HG03521 (cell line): ENCODE measurements around the gene CPAMD8.

Experiments
- ATAC-seq: cut with Tn5 transposase; IDR thresholded peaks from one replicate; pipeline ENCODE4 v1.9.1; 2021; ENCODE audit warnings: mild to moderate bottlenecking, moderate library complexity; ENCODE audit not compliant: unreplicated experiment

Gene CPAMD8

DNA sequence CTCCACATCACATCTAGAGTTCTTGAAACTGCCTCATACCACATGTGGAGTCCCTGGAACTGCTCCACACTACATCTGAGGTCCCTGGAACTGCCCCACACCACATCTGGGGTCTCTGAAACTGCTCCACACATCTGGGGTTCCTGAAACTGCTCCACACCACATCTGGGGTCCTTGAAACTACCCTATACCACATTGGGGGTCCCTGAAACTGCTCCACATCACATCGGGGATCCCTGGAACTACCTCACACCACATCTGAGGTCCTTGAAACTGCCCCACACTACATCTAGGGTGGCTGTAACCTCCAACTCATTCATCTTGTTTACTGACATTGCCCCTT, 104.0 kb downstream of the CPAMD8 start:
- no peak for ATAC-seq

DNA sequence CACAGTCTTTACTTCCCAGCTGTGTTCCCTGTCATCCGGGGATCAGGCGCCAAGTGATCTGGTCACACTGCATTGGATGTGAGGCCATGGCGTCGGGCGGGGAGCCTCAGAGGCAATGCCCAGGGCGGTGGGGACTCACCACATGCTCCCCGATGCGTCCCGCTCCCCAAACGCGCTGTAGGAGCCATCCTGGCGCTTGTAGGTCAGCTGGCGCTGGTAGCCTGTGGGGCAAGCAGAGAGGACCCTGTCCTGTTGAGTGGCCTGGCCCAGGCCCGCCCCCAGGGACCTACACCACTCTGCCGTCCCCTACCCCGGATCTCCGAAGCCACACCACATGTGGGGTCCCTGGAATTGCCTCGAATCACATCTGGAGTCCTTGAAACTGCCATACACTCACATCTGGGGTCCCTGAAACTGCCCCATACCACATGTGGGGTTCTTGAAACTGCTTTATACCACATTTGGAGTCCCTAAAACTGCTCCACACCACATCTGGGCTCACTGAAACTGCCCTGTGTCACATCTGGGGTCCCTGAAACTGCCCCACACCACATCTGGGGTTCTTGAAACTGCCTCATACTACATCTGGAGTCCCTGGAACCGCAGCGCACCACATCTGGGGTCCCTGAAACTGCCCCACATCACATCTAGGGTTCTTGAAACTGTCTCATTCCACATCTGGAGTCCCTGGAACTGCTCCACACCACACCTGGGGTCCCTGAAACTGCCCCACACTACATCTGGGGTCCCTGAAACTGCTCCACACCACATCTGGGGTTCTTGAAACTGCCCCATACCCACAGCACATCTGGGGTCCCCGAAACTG, 104.6 kb downstream of the CPAMD8 start:
- no peak for ATAC-seq

DNA sequence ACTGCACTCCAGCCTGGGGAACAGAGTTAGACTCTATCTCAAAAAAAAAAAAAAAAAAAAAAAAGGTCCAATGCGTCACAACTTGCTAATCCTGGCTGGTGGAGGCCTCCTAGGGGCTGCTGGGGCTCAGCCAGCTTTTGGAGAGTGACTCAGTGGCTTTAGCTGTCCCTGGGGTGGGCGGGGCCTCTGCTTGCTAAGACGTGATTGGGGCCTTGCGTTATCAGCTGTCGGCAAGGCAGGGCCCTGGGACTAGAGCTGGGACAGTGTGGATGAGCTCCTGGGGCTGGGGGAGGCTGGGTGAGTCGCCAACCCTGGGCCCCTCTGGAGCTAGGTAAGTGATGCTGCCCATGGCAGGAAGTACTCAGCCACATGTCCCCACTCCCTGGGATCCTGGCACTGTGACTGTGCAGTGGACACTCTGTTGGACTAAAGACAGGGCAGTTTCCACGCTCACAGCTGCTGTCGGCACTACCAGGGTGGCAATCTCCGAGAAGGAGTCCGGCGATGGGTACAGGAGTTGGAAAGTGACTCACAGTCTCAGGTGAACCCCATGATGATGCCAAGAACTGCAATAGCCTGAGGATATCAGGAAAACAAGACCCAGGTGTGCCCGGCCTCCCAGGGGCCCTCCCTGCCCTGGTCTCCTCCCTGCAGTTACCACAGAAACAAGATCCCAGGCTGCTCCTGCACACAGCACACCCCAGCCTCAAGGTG, 105.6 kb downstream of the CPAMD8 start:
- ATAC-seq = no peak

DNA sequence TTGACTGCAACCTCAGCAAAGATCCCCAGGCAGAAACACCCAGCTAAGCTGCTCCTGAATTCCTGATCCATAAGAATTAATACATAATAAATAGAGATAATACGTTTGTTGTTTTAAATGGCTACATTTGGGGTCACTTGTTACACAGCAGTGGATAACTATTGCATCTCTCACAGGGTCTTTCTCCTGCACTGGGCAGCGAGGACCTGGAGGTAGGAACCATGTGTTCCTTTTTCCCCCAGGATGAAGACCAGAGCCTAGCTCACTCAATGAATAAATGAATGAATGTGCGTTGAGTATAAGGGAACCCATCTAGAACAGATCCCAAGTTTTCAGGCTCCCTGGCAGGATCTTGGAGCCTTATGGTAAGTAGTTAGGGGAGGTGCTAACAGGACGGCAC, 107.1 kb downstream of the CPAMD8 start:
- ATAC-seq = no peak

DNA sequence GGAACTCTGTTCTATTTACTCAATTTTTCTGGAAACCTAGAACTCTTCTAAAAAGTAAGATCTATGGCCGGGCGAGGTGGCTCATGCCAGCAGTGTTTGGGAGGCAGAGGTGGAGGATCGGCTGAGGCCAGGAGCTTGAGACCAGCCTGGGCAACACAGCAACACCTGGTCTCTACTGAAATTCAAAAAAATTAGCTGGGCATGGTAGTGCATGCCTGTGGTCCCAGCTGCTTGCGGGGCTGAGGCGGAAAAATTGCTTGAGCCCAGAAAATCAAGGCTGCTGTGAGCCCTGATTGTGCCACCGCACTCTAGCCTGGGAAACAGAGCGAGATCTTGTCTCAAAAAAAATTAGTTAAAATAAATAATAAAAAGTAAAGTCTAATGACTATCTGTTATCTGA, 109.2 kb downstream of the CPAMD8 start:
- ATAC-seq = no peak

DNA sequence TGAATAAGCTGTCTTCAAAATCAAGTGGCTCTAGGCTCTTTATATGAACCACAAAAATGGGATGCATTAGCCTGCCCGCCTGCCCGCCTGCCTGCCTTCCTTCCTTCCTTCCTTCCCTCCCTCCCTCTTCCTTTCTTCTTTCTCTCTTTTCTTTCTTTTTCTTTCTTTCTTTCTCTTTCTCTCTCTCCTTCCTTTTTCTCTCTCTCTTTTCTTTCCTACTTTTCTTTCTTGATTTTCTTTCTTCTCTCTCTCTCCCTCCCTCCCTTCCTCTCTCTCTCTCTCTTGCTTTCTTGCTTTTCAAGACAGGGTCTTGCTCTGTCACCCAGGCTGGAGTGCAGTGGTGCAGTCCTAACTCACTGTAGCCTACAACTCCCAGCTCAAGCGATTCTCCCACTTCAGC, 110.9 kb downstream of the CPAMD8 start:
- no peak for ATAC-seq

DNA sequence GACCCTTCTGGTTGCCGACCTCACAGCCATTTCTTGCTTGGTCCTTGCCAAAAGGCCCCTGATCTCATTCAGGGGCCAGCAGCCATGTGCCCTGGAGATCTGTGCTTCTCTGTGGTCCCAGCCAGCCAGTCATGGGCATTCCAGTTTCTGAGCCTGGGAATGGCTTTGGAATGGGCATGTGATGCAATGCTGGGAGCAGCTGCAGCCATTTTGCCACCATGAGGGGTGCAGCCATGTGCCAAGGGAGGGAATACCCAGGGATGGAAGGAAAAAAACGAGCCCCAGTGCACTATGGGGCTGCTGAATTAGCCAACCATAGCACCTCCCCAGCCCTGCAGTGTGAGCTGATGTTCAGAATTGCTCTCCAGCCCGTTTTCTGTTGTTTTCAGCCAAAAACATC, 111.5 kb downstream of the CPAMD8 start:
- ATAC-seq = no peak

DNA sequence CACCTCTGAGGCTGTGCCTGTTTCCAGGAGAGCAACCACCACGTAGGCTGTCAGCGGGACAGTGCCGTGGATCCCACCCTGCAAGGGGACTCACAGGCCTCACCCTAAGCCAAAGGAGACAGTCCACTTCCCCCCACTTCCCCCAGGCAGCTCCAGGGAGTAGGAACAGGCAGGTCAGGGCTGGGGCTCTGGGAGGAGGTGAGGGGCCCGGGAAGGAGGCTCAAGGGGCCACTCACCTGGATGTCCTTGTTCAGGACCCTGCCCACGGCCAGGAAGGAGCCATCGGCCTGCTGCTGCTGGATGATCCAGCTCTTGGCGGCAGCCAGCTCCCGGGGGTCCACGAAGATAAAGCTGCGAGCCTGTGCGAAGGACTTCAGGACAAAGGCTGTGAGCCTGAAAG, 112.2 kb downstream of the CPAMD8 start:
- no peak for ATAC-seq

DNA sequence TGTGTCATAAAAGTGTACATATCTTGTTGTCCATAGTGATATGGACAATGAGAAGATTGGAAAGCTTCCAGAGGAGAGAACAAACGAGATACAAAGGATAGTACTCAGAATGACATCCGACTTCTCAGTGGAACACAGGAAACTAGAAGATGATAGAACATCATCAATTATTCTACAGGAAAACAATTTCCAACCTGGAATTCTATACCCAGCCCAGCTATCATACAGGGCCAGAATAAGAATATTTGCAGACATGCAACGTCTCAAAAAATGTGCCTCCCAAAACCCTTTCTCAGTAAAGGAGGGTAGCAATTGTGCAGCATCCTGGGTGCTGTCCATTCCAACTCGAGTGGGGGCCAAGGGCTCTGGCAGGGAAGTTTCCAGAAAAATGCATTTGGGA, 113.8 kb downstream of the CPAMD8 start:
- ATAC-seq = no peak

DNA sequence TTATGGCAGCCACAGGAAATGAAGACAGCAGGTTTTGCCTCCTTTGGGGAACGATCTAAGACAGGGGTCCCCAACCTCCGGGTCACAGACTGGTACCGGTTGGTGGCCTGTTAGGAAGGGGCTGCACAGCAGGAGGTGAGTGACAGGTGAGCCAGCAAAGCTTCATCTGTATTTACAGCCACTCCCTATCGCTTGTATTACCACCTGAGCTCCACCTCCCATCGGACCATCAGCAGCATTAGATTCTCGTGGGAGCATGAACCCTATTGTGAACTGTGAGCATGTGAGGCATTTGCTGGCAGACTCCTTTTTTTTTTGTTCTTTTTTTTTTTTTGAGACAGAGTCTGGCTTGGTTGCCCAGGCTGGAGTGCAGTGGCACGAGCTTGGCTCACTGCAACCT, 115.6 kb downstream of the CPAMD8 start:
- ATAC-seq = no peak

DNA sequence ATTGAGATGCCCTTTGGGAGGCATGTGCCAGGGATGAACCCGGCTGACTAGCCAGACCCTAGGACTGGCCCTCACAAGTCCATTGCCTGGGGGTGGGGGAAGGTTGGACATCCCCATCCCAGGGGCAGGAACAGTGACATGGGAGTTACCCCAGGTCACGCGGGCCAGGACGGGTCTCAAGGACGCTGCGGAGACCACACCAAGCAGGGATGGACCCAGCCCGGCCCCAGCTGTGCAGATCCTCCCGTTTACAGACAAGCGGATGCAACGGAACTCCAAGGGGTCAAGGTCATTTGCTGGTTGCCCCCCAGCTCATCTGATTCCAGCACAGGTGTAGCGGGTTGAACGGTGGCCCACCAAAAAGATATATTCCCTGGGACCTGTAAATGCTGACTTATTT, 117.9 kb downstream of the CPAMD8 start:
- ATAC-seq = no peak

DNA sequence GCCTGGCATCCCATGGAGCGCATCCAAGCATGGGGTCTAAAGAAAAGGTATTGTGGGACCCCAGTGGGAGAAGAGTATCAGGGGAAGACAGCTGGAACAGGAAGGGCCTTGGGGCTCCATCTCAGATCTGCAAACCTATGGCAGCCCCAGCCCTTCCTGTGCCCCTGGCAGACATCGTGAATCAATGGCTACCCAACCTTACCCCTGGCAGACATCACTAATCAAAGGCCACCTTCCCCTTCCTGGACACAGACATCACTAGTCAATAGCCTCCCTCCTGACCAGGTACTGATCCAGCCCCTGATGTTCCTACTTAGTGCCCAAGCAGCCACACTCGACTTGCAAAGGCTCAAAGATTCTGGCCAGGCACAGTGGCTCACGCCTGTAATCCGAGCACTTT, 122.0 kb downstream of the CPAMD8 start:
- ATAC-seq = no peak

DNA sequence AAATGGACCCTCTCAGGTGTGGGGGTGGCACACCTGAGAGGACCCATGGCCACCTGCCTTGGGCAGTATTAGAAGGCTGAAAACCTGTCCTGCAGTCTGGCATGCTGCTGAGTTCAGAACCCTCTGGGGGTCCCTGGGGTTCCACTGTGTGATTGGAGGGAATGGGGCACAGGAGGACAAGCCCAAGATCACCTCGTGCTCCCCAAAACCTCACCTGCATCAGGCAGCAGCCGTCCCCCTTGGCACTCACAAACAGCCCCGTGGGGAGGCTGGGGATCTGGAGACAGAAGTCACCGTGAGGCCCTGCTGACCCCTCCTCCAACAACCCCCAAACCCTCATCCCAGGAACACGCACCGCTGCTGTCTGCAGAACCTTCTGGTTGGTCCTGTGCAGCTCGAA, 123.3 kb downstream of the CPAMD8 start:
- ATAC-seq = no peak

DNA sequence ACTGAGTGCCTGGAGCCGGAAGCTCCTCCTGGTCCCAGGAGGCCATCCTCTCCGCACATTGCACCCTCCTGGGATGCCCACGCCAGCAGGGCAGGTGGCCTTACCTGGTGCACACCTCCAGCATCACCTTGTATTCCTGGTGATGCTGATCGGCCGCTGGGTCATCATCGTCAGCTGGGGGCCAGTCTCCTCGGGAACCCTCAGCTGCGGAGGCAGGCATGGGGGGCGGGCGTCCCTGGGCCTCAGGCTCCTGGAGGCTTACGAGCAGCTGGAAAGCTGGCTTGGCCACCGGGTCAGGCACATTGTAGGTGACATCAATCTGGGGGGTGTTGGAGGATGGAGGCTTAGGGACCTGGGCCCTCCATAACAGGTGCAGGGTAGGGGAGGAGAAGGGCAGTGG, 124.1 kb downstream of the CPAMD8 start:
- no peak for ATAC-seq

DNA sequence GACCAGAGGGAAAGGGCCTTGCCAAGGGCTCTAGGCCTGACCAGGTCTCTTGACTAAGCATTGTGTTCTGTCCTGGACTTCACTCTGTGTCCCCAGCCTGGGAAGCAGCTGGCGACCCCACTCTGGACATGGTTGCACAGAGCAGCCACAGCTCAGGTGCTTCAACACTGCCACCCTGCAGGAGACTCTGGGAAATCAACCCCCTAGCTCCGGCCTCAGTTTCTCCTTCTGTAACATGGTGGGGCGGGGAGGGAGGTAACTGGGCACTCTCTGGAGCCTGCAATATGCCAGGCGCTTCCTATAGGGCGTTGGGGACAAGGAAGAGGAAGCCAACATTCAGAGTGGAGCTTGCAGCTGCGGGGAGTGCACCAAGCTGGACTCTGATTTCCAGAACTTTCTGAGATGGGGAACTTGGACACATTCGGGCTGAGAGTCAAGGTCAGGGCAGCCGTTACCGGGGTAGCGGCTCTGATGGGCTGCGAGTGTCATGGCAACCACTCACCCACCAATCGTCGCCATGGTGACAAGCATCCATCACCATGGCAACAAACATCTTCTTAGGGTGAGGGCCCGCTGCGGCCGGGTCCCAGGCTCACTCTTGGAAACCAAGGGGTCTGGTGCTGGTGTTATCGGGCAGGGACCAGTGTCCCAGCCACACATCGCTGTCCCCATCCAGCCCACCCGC, 125.0 kb downstream of the CPAMD8 start:
- no peak for ATAC-seq

DNA sequence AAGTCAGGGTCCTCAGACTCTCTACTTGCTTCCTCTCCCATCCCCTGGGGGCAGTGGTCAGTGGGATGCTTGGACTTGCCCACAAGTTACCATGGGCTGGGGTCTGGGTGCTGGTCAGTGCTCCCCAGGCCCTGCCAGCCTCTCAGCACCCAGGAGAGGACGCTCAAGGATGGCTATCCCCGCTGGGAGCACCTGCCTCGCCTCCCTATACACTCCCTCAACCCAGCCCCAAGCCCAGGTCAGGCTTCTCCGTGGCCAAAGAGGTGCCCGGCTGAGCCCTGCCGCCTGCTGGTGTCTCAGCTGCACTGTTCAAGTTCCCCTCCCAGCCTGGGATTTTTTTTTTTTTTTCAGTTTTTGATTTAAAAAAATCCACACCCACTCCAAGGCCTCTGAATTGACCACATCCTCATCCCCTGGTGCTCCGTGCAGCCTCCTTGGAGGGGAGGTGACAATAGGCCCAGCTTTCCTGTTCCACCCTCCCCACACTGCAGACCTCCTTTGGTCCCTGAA, 127.0 kb downstream of the CPAMD8 start:
- no peak for ATAC-seq

DNA sequence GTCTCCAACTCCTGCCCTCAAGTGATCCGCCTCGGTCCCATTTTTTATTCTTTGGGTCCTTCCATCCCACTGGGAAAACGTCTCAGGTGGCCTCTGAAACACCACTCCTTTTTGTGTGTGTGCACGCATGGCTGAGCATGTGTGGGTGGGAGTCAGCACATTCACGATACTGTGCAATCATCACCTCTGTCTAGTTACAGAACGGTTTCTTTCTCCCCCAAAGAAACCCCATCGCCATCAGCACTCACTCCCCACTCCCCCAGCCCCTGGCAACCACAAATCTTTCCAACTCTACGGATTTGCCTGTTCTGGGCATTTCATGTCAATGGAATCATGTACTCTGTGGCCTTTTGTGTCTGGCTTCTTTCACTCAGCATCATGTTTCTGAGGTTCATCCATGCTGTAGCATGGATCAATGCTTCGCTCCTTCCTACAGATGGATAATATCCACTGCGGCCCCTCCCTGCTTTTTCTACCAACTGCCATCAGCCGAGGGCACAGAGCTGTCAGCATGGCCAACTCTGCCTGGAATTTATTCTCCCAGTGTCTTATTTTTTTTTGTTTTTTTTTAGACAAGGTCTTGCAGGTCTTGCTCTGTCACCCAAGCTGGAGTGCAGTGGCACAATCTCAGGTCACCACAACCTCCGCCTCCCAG, 128.1 kb downstream of the CPAMD8 start:
- no peak for ATAC-seq

DNA sequence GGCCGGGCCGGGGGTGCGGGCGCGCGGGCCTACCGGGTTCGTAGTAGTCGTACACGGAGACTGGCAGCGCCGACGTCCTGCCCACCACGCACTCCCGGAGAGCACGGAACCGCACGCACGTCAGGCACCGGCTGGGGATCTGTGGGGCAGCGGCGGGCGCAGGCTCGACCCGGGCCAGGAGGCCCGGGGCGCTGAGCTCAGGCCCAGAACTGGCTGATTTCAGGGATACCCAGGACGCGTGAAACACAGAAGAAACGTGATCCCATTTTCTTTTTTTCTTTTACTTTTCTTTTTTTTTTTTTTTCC, 128.8 kb downstream of the CPAMD8 start:
- ATAC-seq = no peak

DNA sequence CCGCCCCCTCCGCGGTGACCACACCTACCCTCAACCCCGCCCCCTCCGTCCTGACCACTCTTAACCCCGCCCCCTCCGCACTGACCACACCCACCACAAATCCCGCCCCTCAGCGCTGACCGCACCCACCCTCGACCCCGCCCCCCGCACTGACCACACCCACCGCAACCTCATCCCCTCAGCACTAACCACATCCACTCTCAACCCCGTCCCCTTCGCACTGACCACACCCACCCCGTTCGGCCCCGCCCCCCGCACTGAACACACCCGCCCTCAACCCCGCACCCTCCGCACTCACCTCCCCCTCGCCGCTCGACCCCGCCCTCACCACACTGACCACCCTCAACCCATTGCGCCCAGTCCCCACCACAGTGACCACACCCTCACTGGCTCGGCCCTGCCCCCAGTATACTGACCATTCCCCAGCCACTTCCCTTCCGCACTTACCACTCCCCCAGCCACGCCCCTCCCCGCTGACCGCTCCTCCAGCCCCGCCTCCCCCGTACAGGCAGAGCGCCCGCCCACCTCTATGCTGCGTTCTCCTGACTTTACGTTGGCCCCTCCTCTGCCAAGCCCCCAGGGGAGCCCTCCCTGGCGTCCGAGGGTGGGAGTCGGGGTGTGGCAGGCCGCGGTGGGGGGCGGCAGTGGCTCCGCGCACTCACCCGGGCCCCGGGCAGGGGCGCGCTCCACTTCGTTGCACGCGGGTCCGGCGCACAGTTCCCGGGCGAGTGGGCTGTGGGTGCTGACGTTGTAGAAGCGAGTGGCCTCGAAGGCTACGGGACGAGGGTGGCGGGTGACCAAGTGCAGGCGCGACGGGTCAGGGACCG, 129.4 kb downstream of the CPAMD8 start:
- peak; percentile 47 for ATAC-seq

DNA sequence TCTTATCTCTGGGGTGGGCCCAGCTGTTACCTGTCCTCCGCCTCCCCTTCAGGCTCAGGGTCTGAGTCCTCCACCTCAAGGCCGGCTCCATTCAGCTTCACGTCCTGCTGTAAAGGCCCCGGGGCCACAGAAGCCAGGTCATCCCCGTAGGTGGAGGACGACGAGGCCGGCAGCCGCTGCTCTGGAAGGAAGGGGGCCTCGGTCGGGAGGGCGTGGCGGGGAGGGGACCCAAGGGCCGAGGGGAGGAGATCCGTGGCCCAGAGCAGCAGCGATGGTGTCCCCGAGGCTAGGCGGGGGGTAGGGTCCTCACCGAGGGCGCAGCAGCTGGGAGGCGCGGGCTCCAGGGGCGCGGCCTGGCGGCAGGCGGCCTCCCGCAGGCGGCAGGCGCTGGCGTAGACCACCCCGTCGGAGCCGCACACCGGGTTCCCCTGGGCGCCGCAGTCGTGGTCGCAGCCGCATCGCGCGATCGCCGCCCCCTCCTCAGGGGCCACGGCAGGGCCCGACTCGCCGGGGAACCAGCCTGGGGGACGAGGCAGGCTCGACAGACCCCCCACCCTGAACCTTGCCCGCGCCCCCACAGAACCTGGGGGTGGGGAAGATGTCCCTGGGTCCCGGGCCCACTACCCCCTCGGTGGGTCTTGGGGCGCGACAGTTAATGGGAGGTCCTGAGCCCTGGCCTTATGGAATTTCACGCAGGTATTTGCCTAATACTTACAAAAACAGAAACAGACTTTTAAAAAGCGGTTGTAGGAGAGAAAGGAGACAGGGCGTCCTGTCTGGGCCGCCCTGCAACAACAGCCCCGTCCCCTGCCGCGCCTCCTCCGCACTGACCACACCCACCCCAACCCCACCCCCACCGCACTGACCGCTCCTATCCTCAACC, 130.2 kb downstream of the CPAMD8 start:
- ATAC-seq = peak; percentile 25
